NCI-H2171 treated with DMSO at 0.1 percent for 48 hours (cell line): ENCODE measurements around the gene ABCF1.
A peak's percentile ranks its signal among the peaks of the same experiment; 100 is the strongest.
"Not testable (repeated sequence)": the region's sequence is repeated elsewhere in the genome, so short reads cannot be mapped to it uniquely, and the experiment has no call there.

Experiments
- DNase-seq: peaks from one replicate; lab custom pipeline; 2025; lab: John Stamatoyannopoulos, UW

The ABCF1 gene

DNA sequence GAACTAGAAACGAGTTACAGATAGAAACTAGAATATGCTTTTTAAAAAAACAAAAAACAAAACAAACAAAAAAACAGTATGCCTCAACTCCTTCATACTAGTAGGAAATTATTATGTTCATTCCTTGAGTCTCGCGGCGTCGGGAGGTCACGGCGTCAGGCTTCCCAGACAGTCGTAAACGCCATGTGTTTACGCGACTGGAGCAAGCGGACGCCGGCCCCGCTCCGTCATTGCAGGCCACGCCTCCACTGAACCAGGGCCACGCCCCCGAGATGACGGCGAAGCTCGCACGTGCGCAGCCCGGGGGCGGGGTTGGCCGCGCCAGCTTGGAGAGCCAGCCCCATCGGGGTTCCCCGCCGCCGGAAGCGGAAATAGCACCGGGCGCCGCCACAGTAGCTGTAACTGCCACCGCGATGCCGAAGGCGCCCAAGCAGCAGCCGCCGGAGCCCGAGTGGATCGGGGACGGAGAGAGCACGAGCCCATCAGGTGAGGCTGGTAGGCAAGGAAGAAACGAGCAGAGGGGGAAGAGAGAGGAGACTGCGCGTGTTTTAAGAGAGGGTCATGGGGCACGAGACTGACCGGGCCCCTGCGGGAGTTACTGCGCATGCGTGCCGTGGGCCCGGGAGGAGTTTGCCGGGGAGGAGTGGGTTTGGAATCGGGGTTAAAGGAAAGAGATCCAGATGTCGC, at the start of gene ABCF1:
ABCF1 (plus strand) TSS at position 368 of the 687 bp plus-strand sequence; CDS start at position 414, 46 bp downstream.
- DNase-seq, result peak; percentile 95

GRCh38 chr6:30521952-30522351, 49.3 kb upstream of the ABCF1 start:
- DNase-seq, result not testable (repeated sequence)

DNA sequence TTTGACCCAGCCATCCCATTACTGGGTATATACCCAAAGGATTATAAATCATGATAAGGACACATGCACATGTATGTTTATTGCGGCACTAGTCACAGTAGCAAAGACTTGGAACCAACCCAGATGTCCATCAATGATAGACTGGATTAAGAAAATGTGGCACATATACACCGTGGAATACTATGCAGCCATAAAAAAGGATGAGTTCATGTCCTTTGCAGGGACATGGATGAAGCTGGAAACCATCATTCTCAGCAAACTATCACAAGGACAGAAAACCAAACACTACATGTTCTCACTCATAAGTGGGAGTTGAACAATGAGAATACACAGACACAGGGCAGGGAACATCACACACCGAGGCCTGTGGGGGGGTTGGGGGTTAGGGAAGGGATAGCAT, 44.8 kb upstream of the ABCF1 start:
- not testable (repeated sequence) for DNase-seq

DNA sequence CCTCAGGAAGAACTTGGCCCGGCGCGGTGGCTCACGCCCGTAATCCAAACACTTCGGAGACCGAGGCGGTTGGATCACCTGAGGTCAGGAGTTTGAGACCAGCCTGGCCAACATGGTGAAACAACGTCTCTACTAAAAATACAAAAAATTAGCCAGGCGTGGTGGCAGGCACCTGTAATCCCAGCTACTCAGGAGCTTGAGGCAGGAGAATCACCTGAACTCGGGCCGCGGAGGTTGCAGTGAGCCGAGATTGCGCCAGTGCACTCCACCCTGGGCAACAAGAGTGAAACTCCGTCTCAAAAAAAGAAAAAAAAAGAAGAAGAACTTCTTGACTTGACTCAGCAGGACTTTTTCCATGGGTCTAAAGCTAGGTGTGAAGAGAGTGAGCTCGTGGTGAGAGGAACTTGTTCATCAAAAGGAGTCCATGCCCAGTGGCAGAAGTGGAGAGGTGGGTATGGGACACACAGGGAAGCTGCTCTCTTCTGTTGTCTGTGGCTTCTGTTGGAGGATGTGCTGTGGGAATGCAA, 41.8 kb upstream of the ABCF1 start:
- DNase-seq, result not testable (repeated sequence)

GRCh38 chr6:30530014-30530413, 41.2 kb upstream of the ABCF1 start:
- no peak for DNase-seq

- no peak for DNase-seq
Observed at GRCh38 chr6:30533460-30534294, 37.6 kb upstream of the ABCF1 start.

DNA sequence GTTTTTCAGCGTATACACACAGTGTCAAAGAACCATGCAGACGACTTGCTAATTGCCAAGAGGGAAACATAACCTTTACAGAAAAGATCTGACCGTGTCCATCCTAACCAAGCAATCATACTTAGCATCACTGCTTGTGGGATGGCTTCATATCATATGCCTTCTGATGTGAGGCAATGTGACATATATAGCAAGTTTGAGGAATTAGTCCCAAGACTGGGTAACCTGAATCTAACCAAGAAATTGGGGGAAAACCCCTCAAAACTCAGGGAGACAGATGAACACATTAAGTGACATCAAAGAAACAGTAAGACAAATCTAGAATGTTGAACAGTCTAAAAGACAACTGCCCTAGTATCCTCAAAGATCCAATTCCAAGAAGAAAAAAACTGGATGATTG, 33.3 kb upstream of the ABCF1 start:
- DNase-seq, result no peak

DNA sequence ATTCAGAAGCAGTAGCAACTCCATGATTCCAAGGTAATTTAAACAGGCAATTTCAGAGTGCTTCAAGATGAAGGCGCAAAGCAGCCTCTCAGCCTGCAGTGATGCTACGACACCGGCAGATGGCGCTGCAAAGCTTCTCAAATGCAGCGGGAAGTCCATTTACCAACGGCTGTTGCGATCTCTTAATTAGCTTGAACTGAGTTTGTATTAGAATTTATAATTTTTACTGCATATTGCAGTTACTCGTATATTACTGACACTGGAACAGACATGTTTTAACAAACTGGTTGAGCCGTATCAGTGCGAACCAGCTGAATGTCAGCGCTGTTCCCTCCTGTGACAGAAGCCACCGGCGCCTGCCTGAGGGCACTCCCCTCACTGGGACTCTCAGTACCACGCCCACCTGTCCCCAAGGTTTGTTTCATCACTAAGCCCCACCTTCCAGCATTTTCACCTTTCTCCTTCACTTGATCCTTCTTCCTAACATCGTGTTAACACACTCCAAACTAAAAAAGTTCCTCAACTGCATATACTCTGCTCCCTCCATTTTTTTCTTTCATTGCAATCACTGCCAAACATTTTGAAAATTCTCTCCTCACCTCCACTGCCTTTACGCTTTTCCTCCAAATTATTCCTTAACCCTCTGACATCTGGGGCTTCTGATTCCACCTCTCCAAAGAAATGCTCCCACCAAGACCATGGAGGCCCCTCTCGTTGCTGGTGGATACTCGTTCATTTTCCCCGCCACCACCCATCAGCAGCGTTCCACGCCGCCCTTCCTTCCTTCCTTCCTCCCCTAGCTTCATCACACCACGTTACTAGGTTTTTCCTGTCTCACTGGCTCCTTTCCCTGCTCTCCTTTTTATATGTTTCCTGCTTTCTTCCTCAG, 29.5 kb upstream of the ABCF1 start:
- peak; percentile 83 for DNase-seq

DNA sequence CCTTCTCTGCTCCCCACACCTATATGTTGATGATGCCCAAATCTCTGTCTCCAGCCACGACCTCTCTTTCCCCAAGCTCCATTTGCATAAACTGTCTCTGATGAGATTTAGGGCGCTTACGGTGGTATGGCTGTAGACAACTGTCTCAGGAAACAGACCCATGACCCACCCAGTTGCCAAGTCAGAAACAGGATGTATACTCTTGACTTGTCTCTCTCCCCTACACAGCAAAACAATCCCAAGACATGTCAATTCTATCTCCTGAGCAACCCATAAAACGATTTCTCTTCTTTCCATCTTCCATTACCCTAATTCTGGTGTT, 28.9 kb upstream of the ABCF1 start:
- no peak for DNase-seq

DNA sequence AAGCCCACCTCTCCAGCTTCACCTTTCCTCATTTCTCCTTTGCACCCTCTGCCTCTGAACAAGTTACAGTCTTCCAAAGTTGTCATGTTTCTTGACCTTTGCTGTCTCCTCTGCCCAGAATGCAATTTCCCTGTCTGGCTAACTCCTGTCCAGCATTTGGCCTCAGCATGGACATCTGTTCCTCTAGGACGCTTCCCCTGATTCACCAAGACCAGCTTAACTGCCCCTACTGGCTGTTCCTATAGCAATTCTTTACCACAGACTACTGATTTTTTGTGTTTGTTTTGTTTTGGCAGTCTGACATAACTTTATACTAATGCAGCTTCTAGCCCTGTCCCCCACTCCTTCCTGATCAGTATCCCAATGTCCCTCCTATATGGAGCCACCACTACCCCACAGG, 28.3 kb upstream of the ABCF1 start:
- no peak for DNase-seq

- no peak for DNase-seq
Observed at GRCh38 chr6:30543821-30544220, 27.4 kb upstream of the ABCF1 start.

- DNase-seq, result peak; percentile 74
Observed at GRCh38 chr6:30544666-30545272, 26.5 kb upstream of the ABCF1 start.

- DNase-seq, result no peak
Observed at GRCh38 chr6:30547454-30547853, 23.8 kb upstream of the ABCF1 start.

DNA sequence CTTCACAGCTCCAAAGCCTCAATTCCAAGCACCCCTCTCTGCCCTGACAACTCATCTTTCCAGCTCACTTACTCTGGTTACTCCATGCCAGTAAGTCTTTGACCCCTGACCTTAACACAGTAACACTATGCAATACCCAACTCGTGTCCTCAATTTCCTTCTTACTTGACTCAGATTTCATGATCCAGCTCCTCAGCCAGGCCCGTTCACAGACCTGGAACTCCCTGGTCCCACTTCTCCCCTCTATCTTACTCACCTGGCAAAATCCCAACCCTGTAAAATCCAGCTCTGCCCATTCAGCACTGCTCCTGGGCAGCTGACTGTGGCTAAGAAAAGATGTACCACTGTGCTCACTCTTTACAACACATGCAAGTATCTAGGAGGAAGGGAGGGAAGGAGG, 22.9 kb upstream of the ABCF1 start:
- DNase-seq, result no peak

GRCh38 chr6:30554404-30554803, 16.8 kb upstream of the ABCF1 start:
- DNase-seq, result no peak

DNA sequence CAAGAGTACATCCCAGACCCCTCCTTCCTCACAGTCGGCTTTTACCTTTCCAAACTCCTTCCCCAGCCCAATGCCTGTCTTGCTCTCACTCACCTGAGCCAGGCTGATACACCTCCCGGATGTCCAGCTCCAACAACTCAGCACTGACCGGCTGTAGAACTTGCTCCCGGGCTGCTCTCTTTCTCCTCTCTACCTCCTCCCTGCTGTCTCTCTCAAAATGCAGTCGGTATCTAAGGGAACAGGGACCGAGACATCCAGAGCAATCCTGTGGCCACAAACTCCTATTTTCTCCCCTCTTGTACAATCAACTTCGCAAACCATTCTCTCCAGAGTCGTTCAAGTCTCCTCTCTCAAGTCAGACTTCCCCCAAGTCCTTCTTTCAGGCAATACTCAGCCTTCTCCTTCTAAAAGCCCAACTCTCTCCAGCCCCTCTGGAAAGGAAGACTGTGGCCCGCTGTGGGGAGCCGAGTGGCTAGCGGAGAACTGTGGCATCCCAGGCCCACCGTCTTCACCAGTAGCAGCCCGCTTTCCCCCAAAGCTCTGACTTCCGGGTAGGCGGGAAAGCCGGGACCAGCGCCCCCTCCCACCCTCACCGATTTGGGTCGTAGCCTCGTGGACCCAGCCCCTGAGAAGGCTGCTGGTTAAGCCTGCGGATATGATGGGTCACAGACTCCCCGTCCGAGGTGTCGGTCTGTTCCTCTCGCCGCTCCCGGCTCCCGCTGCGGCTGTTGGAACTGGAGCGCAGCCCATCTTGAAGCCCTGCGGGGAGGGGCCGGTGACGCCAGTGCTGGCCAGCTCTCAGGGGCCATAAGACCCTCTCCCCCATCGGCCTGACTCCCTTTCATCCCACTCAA, 16.1 kb upstream of the ABCF1 start:
- no peak for DNase-seq

GRCh38 chr6:30555816-30556065, 15.5 kb upstream of the ABCF1 start:
- DNase-seq, result peak; percentile 30

GRCh38 chr6:30556066-30556905, 15.0 kb upstream of the ABCF1 start, which contains the start of gene GNL1:
Gene GNL1 (minus strand): TSS chr6:30556489. CDS start chr6:30556203, 286 bp downstream.
- peak; percentile 87 for DNase-seq

GRCh38 chr6:30556906-30557682, 14.1 kb upstream of the ABCF1 start, which contains the start of gene PRR3:
Gene PRR3 (plus strand): TSS chr6:30557295. CDS start chr6:30557345, 50 bp downstream.
- DNase-seq, result peak; percentile 96
